H1 (cell line): Measurements from ENCODE around the gene DHPS. TPM values are rescaled to one million over a fixed set of nuclear protein-coding genes. Genes with fewer than 3 reads are reported as not detected.

Experiments used
- CTCF ChIA-PET: fragments of 300-600 bp; sonication (Branson Sonifier 250); formaldehyde crosslinking; loops from one replicate; lab custom pipeline; 2021; ENCODE audit not compliant: partially characterized antibody; lab: Charles Lee
- POLR2A ChIA-PET: fragments of 300-600 bp; sonication (Branson Sonifier 250); formaldehyde crosslinking; loops from one replicate; lab custom pipeline; 2021; ENCODE audit warnings: inconsistent platforms; ENCODE audit not compliant: partially characterized antibody; lab: Charles Lee
- DNase-seq, 2 experiments: peaks; one replicate each; pipeline versions ENCODE4 v3.0.0 to v3.0.0-alpha.2; 2010 to 2022; ENCODE audit warnings: low spot score in 2 of 2, low read depth in 1 of 2, mixed read lengths in 1 of 2
- FAIRE-seq: peaks from 2 replicates; lab custom pipeline; 2011; peaks lifted over from hg19 to GRCh38; lab: Jason Lieb, UNC
- H2AFZ ChIP-seq: 2 replicates; pipeline ENCODE4 v1.8.1; 2012; ENCODE audit warnings: low read length, inconsistent platforms
- H2AK5ac ChIP-seq: 2 replicates; pipeline ENCODE4 v1.6.1; 2013; ENCODE audit warnings: low read depth, low read length
- H2BK120ac ChIP-seq: replicated peaks from 2 replicates; pipeline ENCODE3; 2013; ENCODE audit warnings: low read depth, low read length, inconsistent platforms
- H2BK12ac ChIP-seq: 2 replicates; pipeline ENCODE4 v1.6.1; 2013; ENCODE audit warnings: low read depth, low read length
- H2BK15ac ChIP-seq: 2 replicates; pipeline ENCODE4 v1.6.1; 2013; ENCODE audit warnings: low read length
- H2BK20ac ChIP-seq: 2 replicates; pipeline ENCODE4 v1.6.1; 2013; ENCODE audit warnings: low read length
- H2BK5ac ChIP-seq: 2 replicates; pipeline ENCODE4 v1.6.1; 2013; ENCODE audit warnings: low read depth, low read length
- H3K14ac ChIP-seq: 2 replicates; pipeline ENCODE4 v1.6.1; 2013; ENCODE audit warnings: inconsistent platforms; ENCODE audit not compliant: insufficient read length
- H3K18ac ChIP-seq: 2 replicates; pipeline ENCODE4 v1.6.1; 2013; ENCODE audit warnings: low read length; ENCODE audit errors: extremely low read depth
- H3K23ac ChIP-seq: 2 replicates; pipeline ENCODE4 v1.6.1; 2013; ENCODE audit warnings: inconsistent platforms; ENCODE audit not compliant: insufficient read length
- H3K23me2 ChIP-seq: 2 replicates; pipeline ENCODE4 v1.6.1; 2013; ENCODE audit warnings: low read depth, low read length
- H3K27ac ChIP-seq: 2 replicates; pipeline ENCODE4 v1.6.1; 2011; ENCODE audit warnings: low read depth, low read length, inconsistent platforms
- H3K27me3 ChIP-seq, 4 experiments: replicated peaks in 1 of 4; 1 replicate in 1 of 4; 2 replicates in 3 of 4; pipeline versions ENCODE4 v1.6.1 to v1.8.1; 2011 to 2013; ENCODE audit warnings: low read length in 3 of 4, mild to moderate bottlenecking in 3 of 4, inconsistent platforms in 2 of 4, mixed read lengths in 2 of 4, moderate library complexity in 1 of 4; ENCODE audit not compliant: control insufficient read depth in 3 of 4, insufficient read depth in 3 of 4; ENCODE audit errors: extremely low read depth in 1 of 4
- H3K36me3 ChIP-seq, 4 experiments: 2 replicates each; pipeline versions ENCODE4 v1.6.1 to v1.8.1; 2011 to 2013; ENCODE audit warnings: mild to moderate bottlenecking in 4 of 4, low read length in 3 of 4, moderate library complexity in 2 of 4, control low read depth in 1 of 4, inconsistent platforms in 1 of 4; ENCODE audit not compliant: insufficient read depth in 4 of 4, control insufficient read depth in 2 of 4
- H3K4ac ChIP-seq: replicated peaks from 2 replicates; pipeline ENCODE3; 2013; ENCODE audit warnings: low read length, low read depth, mixed read lengths, inconsistent platforms; ENCODE audit not compliant: insufficient read length
- H3K4me1 ChIP-seq, 4 experiments: replicated peaks in 1 of 4; 1 replicate in 1 of 4; 2 replicates in 3 of 4; pipeline versions ENCODE4 v1.6.1 to v1.8.1; 2011 to 2013; ENCODE audit warnings: low read length in 3 of 4, inconsistent platforms in 2 of 4, mixed read lengths in 1 of 4; ENCODE audit not compliant: insufficient read depth in 4 of 4, control insufficient read depth in 3 of 4
- H3K4me2 ChIP-seq, 2 experiments: 2 replicates each; pipeline versions ENCODE4 v1.6.1 to v1.8.1; 2011 to 2013; ENCODE audit warnings: low read depth in 2 of 2, low read length in 2 of 2, control low read depth in 1 of 2, inconsistent platforms in 1 of 2, mild to moderate bottlenecking in 1 of 2; ENCODE audit not compliant: insufficient read depth in 1 of 2
- H3K4me3 ChIP-seq, 4 experiments: fragments of 200-600, 300-600 bp in 1 of 4; sonication (generic), shearing (Covaris generic), sonication (Bioruptor Twin) in 1 of 4; 2 replicates each; pipeline versions ENCODE4 v1.5.1 to v1.8.1; 2011 to 2016; ENCODE audit warnings: low read length in 4 of 4, low read depth in 3 of 4, control low read depth in 2 of 4, inconsistent platforms in 2 of 4, mild to moderate bottlenecking in 2 of 4, mixed read lengths in 1 of 4, moderate library complexity in 1 of 4; ENCODE audit not compliant: insufficient read depth in 2 of 4; ENCODE audit errors: extremely low read depth in 1 of 4
- H3K56ac ChIP-seq: replicated peaks from 2 replicates; pipeline ENCODE3; 2013; ENCODE audit warnings: low read depth, mild to moderate bottlenecking, mixed read lengths, low read length, inconsistent platforms; ENCODE audit not compliant: insufficient read length
- H3K79me1 ChIP-seq: 2 replicates; pipeline ENCODE4 v1.6.1; 2013; ENCODE audit warnings: low read depth, low read length, control low read depth
- H3K79me2 ChIP-seq, 2 experiments: 2 replicates each; pipeline versions ENCODE4 v1.6.1 to v1.8.1; 2012 to 2013; ENCODE audit warnings: low read length in 2 of 2, mild to moderate bottlenecking in 2 of 2, inconsistent platforms in 1 of 2; ENCODE audit not compliant: insufficient read depth in 2 of 2, control insufficient read depth in 1 of 2
- H3K9ac ChIP-seq, 4 experiments: replicated peaks in 1 of 4; 1 replicate in 1 of 4; 2 replicates in 3 of 4; pipeline versions ENCODE4 v1.6.1 to v1.8.1; 2011 to 2013; ENCODE audit warnings: low read depth in 3 of 4, low read length in 3 of 4, control low read depth in 2 of 4, mild to moderate bottlenecking in 2 of 4, moderate library complexity in 2 of 4, inconsistent platforms in 1 of 4; ENCODE audit errors: extremely low read depth in 1 of 4
- H3K9me3 ChIP-seq, 2 experiments: 2 replicates each; pipeline versions ENCODE4 v1.6.1 to v1.8.1; 2012 to 2013; ENCODE audit warnings: mild to moderate bottlenecking in 2 of 2, moderate library complexity in 2 of 2, control low read depth in 1 of 2, inconsistent platforms in 1 of 2, low read depth in 1 of 2, low read length in 1 of 2, mixed read lengths in 1 of 2; ENCODE audit not compliant: insufficient read depth in 2 of 2
- H4K20me1 ChIP-seq, 2 experiments: replicated peaks in 1 of 2; 2 replicates each; pipeline versions ENCODE3 to v1.8.1; 2011 to 2013; ENCODE audit warnings: inconsistent platforms in 2 of 2, low read length in 2 of 2, mild to moderate bottlenecking in 1 of 2; ENCODE audit not compliant: insufficient read depth in 2 of 2, control insufficient read depth in 1 of 2
- H4K5ac ChIP-seq: 2 replicates; pipeline ENCODE4 v1.6.1; 2013; ENCODE audit warnings: low read length, low read depth, mixed read lengths, inconsistent platforms; ENCODE audit not compliant: insufficient read length
- H4K8ac ChIP-seq: 2 replicates; pipeline ENCODE4 v1.8.0; 2013; ENCODE audit warnings: mild to moderate bottlenecking, moderate library complexity, low read length, inconsistent platforms; ENCODE audit not compliant: insufficient read depth; ENCODE audit errors: extremely low read depth
- H4K91ac ChIP-seq: replicated peaks from 2 replicates; pipeline ENCODE3; 2013; ENCODE audit warnings: low read length, mixed read lengths, inconsistent platforms; ENCODE audit not compliant: insufficient read length
- ASH2L ChIP-seq: fragments of 200-600, 300-600 bp; sonication (generic); IDR thresholded peaks from one replicate; pipeline ENCODE4 v1.7.1; 2017; ENCODE audit warnings: low read length
- EZH2 ChIP-seq: fragments of 200-600 bp; sonication (generic); IDR thresholded peaks from 2 replicates; pipeline ENCODE4 v1.7.1; 2012; ENCODE audit warnings: low read depth, mild to moderate bottlenecking, moderate library complexity, low read length, inconsistent platforms; ENCODE audit not compliant: severe bottlenecking
- GABPA ChIP-seq: IDR thresholded peaks from 2 replicates; pipeline ENCODE4 v1.6.1; 2011; ENCODE audit warnings: mild to moderate bottlenecking, low read length, moderate library complexity, borderline replicate concordance; ENCODE audit not compliant: insufficient read depth
- KDM1A ChIP-seq: fragments of 200-600, 300-600 bp; sonication (generic); IDR thresholded peaks from 2 replicates; pipeline ENCODE4 v1.7.1; 2016; ENCODE audit warnings: mild to moderate bottlenecking, low read length, borderline replicate concordance
- MAFK ChIP-seq: IDR thresholded peaks from 2 replicates; pipeline ENCODE4 v1.6.1; 2012; ENCODE audit warnings: low read depth, mild to moderate bottlenecking, improper control_type of control experiment, low read length
- NRF1 ChIP-seq: IDR thresholded peaks from 2 replicates; pipeline ENCODE4 v1.6.1; 2011; ENCODE audit warnings: mild to moderate bottlenecking, low read depth, low read length, improper control_type of control experiment
- POLR2AphosphoS5 ChIP-seq: IDR thresholded peaks from 2 replicates; pipeline ENCODE4 v1.6.1; 2011; ENCODE audit warnings: low read depth, low read length
- RAD21 ChIP-seq, 2 experiments: IDR thresholded peaks in 1 of 2; conservative IDR thresholded peaks in 1 of 2; 2 replicates each; pipeline ENCODE4 v1.6.1; 2011; ENCODE audit warnings: low read depth in 2 of 2, low read length in 2 of 2, improper control_type of control experiment in 1 of 2, inconsistent platforms in 1 of 2, mild to moderate bottlenecking in 1 of 2, moderate library complexity in 1 of 2
- SP1 ChIP-seq: IDR thresholded peaks from 2 replicates; pipeline ENCODE4 v1.6.1; 2011; ENCODE audit warnings: low read depth, low read length
- WGBS, 2 experiments: shearing (Covaris generic) in 1 of 2; methylation state at CpG; one replicate each; pipeline versions ENCODE4 v1.1.6 to v1.1.7; 2013 to 2015; ENCODE audit warnings: low lambda C conversion rate in 2 of 2, mixed read lengths in 2 of 2, inconsistent platforms in 1 of 2, low coverage in 1 of 2, missing lambda C conversion rate in 1 of 2; ENCODE audit not compliant: insufficient replicate concordance in 2 of 2, insufficient coverage in 1 of 2, insufficient read length in 1 of 2; ENCODE audit errors: extremely low coverage in 1 of 2, missing lambda C conversion rate in 1 of 2; 5-methylcytosine and 5-hydroxymethylcytosine counted together
- polyA plus RNA-seq, 7 experiments: library from polyadenylated mRNA; depleted of rRNA in 3 of 7; stranded (reverse) in 5 of 7; unstranded in 2 of 7; fragments of >200 nt in 5 of 7; fragments of 200-250 nt in 2 of 7; gene quantifications; 1 replicate in 5 of 7; 2 replicates in 1 of 7; 4 replicates in 1 of 7; pipeline versions ENCODE4 v1.2.1 to v1.2.3, GENCODE V29; 2011 to 2013; ENCODE audit warnings: missing spikeins in 2 of 7, mixed read lengths in 2 of 7
- total RNA-seq: library from RNA; stranded (reverse); fragmentation: NEBNext Ultra II Directional; extraction: Animal tissue kit (Norgen Biotek cat#: 25700); gene quantifications from 2 replicates; pipeline ENCODE4 v1.2.1, GENCODE V29; 2021
- TF ChIP-seq, protein P1 (sequence below): IDR thresholded peaks from 2 replicates; pipeline ENCODE4 v1.6.1; 2012; ENCODE audit warnings: inconsistent platforms
- TF ChIP-seq, protein P2 (sequence below): IDR thresholded peaks from 2 replicates; pipeline ENCODE4 v1.6.1; 2011; ENCODE audit warnings: low read length, improper control_type of control experiment

The DHPS gene
- total and polyA plus RNA-seq, 2 of the 8 experiments (the other 6 are each of a cell fraction or from before 2014, with no cell fraction given): 86.6 to 99.6 TPM

DNA sequence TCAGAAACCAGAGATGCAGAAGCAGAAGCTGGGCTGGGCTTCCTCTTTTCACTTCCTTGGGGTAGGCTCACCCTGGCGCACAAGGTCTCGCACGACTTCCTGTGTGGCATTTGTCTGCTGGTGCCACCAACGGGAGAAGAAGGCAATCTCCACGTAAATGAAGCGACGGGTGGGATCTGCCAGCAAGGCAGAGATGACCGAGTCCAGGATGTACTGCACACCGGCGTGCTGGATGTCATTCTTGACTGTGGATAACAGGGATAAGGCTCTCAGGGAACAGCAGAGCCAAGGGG lies 16.5 kb downstream of the DHPS start:
- no peak for DNase-seq
- no peaks in the 10 kb centered on the region for H3K9me3 ChIP-seq
- no peak overlapping the region; the same call in 1 of the 2 replicates for H2BK5ac ChIP-seq
- peaks cover 6 to 10% (median 6%) of the 10 kb centered on the region in 4 experiments; a peak in 5 of 8 replicates for H3K36me3 ChIP-seq
- ChIA-PET CTCF (interaction anchor here (2.0 kb wide), 1 partner anchor 8 kb away, joined by 6 read pairs; no protein-coding TSS in a partner anchor), POLR2A (interaction anchor here (2.1 to 2.6 kb wide), 2 partner anchors 11 to 16 kb away, joined by 18 to 31 read pairs; partner anchors contain the start of gene DHPS)
- H4K5ac ChIP-seq: no peak overlapping the region
- no peak overlapping the region for H3K9ac ChIP-seq
- H2BK15ac ChIP-seq: no peak overlapping the region
- peaks cover 0 to 19% of the 10 kb centered on the region in 2 experiments; a peak in 1 of 4 replicates for H3K79me2 ChIP-seq
- no peak overlapping the region for H3K23ac ChIP-seq
- FAIRE-seq: no peak
- H3K18ac ChIP-seq: no peak overlapping the region
- peaks cover 3 to 22% (median 7%) of the 10 kb centered on the region in 4 experiments for H3K4me1 ChIP-seq
- H3K27me3 ChIP-seq: no peaks in the 10 kb centered on the region; a peak in 1 of 7 replicates
- H3K23me2 ChIP-seq: peaks cover 22% of the 10 kb centered on the region
- H3K4ac ChIP-seq: no peak overlapping the region
- no peak overlapping the region for H4K91ac ChIP-seq
- no peak overlapping the region for H3K27ac ChIP-seq
- H3K56ac ChIP-seq: no peak overlapping the region
- no peak overlapping the region for H3K14ac ChIP-seq
- H3K79me1 ChIP-seq: peaks cover 4% of the 10 kb centered on the region; the same call in 1 of the 2 replicates
- H3K4me3 ChIP-seq: no peak overlapping the region
- no peak overlapping the region for H2AFZ ChIP-seq
- no peak overlapping the region; a peak in 1 of 4 replicates for H3K4me2 ChIP-seq
- H2BK12ac ChIP-seq: 0 out of 2 replicates have a peak overlapping the region, but pooled peaks have one; percentile 17
- 0 out of 2 replicates have a peak overlapping the region, but pooled peaks have one; percentile 76 for H2AK5ac ChIP-seq
- H4K8ac ChIP-seq: 0 out of 2 replicates have a peak overlapping the region, but pooled peaks have one; percentile 26
- no peak overlapping the region for H2BK20ac ChIP-seq
- peaks cover 0 to 6% of the 10 kb centered on the region in 2 experiments for H4K20me1 ChIP-seq
- no peak overlapping the region for H2BK120ac ChIP-seq
- 95% methylated on average over 10 of the region's 10 CpGs; no CpG with 5 or more reads in 1 of the 2 experiments for WGBS, 2 experiments
- TF ChIP-seq KDM1A: no peak
- no peak for TF ChIP-seq NRF1
- no peak for TF ChIP-seq SP1
- TF ChIP-seq EZH2: no peak
- TF ChIP-seq, protein P1, sequence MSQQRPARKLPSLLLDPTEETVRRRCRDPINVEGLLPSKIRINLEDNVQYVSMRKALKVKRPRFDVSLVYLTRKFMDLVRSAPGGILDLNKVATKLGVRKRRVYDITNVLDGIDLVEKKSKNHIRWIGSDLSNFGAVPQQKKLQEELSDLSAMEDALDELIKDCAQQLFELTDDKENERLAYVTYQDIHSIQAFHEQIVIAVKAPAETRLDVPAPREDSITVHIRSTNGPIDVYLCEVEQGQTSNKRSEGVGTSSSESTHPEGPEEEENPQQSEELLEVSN: no peak
- TF ChIP-seq RAD21 (IDR thresholded peaks at IDR 0.05 in 1 of 2, conservative IDR thresholded peaks at IDR 0.05 in 1 of 2; ENCODE audit: low read depth in 2 of 2, low read length in 2 of 2): no peak
- TF ChIP-seq ASH2L: no peak
- TF ChIP-seq POLR2AphosphoS5: no peak
- no peak for TF ChIP-seq MAFK
- TF ChIP-seq, protein P2, sequence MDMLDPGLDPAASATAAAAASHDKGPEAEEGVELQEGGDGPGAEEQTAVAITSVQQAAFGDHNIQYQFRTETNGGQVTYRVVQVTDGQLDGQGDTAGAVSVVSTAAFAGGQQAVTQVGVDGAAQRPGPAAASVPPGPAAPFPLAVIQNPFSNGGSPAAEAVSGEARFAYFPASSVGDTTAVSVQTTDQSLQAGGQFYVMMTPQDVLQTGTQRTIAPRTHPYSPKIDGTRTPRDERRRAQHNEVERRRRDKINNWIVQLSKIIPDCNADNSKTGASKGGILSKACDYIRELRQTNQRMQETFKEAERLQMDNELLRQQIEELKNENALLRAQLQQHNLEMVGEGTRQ: no peak
- TF ChIP-seq GABPA: no peak
